Parathyroid adenoma (tissue), 2 donors: ENCODE measurements around the gene PIEZO2.
"Not testable (repeated sequence)": the region's sequence is repeated elsewhere in the genome, so short reads cannot be mapped to it uniquely, and the experiment has no call there.

ENCODE experiments used
- H2AFZ ChIP-seq: fragments of 300-600 bp; sonication (generic); one replicate; pipeline ENCODE4 v1.7.0; 2017; ENCODE audit warnings: antibody characterized with exemption, mild to moderate bottlenecking
- H3K27ac ChIP-seq: fragments of 300-600 bp; sonication (generic); one replicate; pipeline ENCODE4 v1.7.0; 2017
- H3K27me3 ChIP-seq: fragments of 300-600 bp; sonication (generic); one replicate; pipeline ENCODE4 v1.7.0; 2017; ENCODE audit warnings: low read length; ENCODE audit not compliant: control insufficient read depth, insufficient read depth
- H3K36me3 ChIP-seq: fragments of 300-600 bp; sonication (generic); one replicate; pipeline ENCODE4 v1.7.0; 2017; ENCODE audit warnings: low read length; ENCODE audit not compliant: control insufficient read depth, insufficient read depth
- H3K4me1 ChIP-seq: fragments of 300-600 bp; sonication (generic); one replicate; pipeline ENCODE4 v1.7.0; 2017; ENCODE audit warnings: control low read depth
- H3K4me2 ChIP-seq: fragments of 300-600 bp; sonication (generic); one replicate; pipeline ENCODE4 v1.7.0; 2017; ENCODE audit warnings: low read length
- H3K4me3 ChIP-seq: fragments of 300-600 bp; sonication (generic); one replicate; pipeline ENCODE4 v1.7.0; 2017; ENCODE audit warnings: low read depth, low read length
- H3K79me2 ChIP-seq: fragments of 300-600 bp; sonication (generic); one replicate; pipeline ENCODE4 v1.7.0; 2017; ENCODE audit warnings: control low read depth
- H3K9ac ChIP-seq: fragments of 300-600 bp; sonication (generic); one replicate; pipeline ENCODE4 v1.7.0; 2017; ENCODE audit warnings: mild to moderate bottlenecking
- H3K9me3 ChIP-seq: fragments of 300-600 bp; sonication (generic); one replicate; pipeline ENCODE4 v1.7.0; 2017; ENCODE audit warnings: low read length; ENCODE audit not compliant: control insufficient read depth
- CTCF ChIP-seq: fragments of 300-600 bp; sonication (generic); IDR thresholded peaks from one replicate; pipeline ENCODE4 v1.7.0; 2017; ENCODE audit warnings: antibody characterized with exemption, mild to moderate bottlenecking
- donor health status: primary hyperparathyroidism.

PIEZO2 gene

GRCh38 chr18:10919851-10920250 lies 229.5 kb downstream of the PIEZO2 start:
- Histone ChIP-seq H3K27me3 (no peaks in the 10 kb centered on the region), H3K9me3 (no peaks in the 10 kb centered on the region), H3K4me2 (no peak overlapping the region), H3K27ac (no peak overlapping the region), H2AFZ (no peak overlapping the region), H3K79me2 (no peaks in the 10 kb centered on the region), H3K4me1 (no peaks in the 10 kb centered on the region), H3K36me3 (no peaks in the 10 kb centered on the region), H3K9ac (no peak overlapping the region), H3K4me3 (no peak overlapping the region)
- TF ChIP-seq CTCF: no peak

- Histone ChIP-seq H3K4me3 (no peak overlapping the region), H3K27me3 (no peaks in the 10 kb centered on the region), H3K4me1 (no peaks in the 10 kb centered on the region), H2AFZ (no peak overlapping the region), H3K4me2 (no peak overlapping the region), H3K9me3 (no peaks in the 10 kb centered on the region), H3K79me2 (no peaks in the 10 kb centered on the region), H3K27ac (no peak overlapping the region), H3K9ac (no peak overlapping the region), H3K36me3 (no peaks in the 10 kb centered on the region)
- no peak for TF ChIP-seq CTCF
Observed at GRCh38 chr18:10916865-10917264, 232.5 kb downstream of the PIEZO2 start.

GRCh38 chr18:10916387-10916786 lies 233.0 kb downstream of the PIEZO2 start:
- Histone ChIP-seq H3K9ac (no peak overlapping the region), H3K9me3 (no peaks in the 10 kb centered on the region), H3K79me2 (no peaks in the 10 kb centered on the region), H3K4me3 (no peak overlapping the region), H2AFZ (no peak overlapping the region), H3K27me3 (no peaks in the 10 kb centered on the region), H3K4me1 (no peaks in the 10 kb centered on the region), H3K4me2 (no peak overlapping the region), H3K36me3 (no peaks in the 10 kb centered on the region), H3K27ac (no peak overlapping the region)
- TF ChIP-seq CTCF: no peak

- not testable (repeated sequence) for H3K9me3 ChIP-seq, H3K27me3 ChIP-seq, H3K79me2 ChIP-seq, H3K4me3 ChIP-seq, H3K27ac ChIP-seq, H3K4me2 ChIP-seq, H3K36me3 ChIP-seq, H2AFZ ChIP-seq, H3K9ac ChIP-seq, H3K4me1 ChIP-seq
Observed at GRCh38 chr18:10915748-10916147, 233.6 kb downstream of the PIEZO2 start.

- H3K4me1 ChIP-seq, H3K79me2 ChIP-seq, H2AFZ ChIP-seq: not testable (repeated sequence)
Observed at GRCh38 chr18:10914610-10915009, 234.8 kb downstream of the PIEZO2 start.

GRCh38 chr18:10913919-10914318 lies 235.4 kb downstream of the PIEZO2 start:
- no peaks in the 10 kb centered on the region for H3K9me3 ChIP-seq
- H3K9ac ChIP-seq: no peak overlapping the region
- no peaks in the 10 kb centered on the region for H3K79me2 ChIP-seq
- H3K4me2 ChIP-seq: no peak overlapping the region
- H2AFZ ChIP-seq: no peak overlapping the region
- no peaks in the 10 kb centered on the region for H3K27me3 ChIP-seq
- no peaks in the 10 kb centered on the region for H3K36me3 ChIP-seq
- TF ChIP-seq CTCF: no peak
- no peak overlapping the region for H3K27ac ChIP-seq
- H3K4me1 ChIP-seq: no peaks in the 10 kb centered on the region
- no peak overlapping the region for H3K4me3 ChIP-seq

More at GRCh38 chr18:10914610-10915009, 234.8 kb downstream of the PIEZO2 start:
- H3K27me3 ChIP-seq, H3K9ac ChIP-seq, H3K36me3 ChIP-seq, H3K4me3 ChIP-seq, H3K4me2 ChIP-seq, H3K27ac ChIP-seq, H3K9me3 ChIP-seq: not testable (repeated sequence)
